K562 (cell line): Measurements from ENCODE around the gene MYO7A. TPM values are rescaled to one million over a fixed set of nuclear protein-coding genes. Genes with fewer than 3 reads are reported as not detected.

Experiments
- ATAC-seq: fragments of 200-7000 bp; cut with Tn5 transposase; 3 replicates; pipeline ENCODE4 v1.9.1; 2020; ENCODE audit warnings: moderate library complexity
- BruUV-seq: library from RNA; stranded (reverse); fragments of 400-500 nt; replicated peaks from 2 replicates; lab custom pipeline; 2021; lab: Mats Ljungman, UMichigan
- CTCF ChIA-PET: fragments of 300-600 bp; formaldehyde crosslinking; extraction: SDS; loops from one replicate; lab custom pipeline; 2021; ENCODE audit warnings: low intra/inter-chr PET ratio; lab: Yijun Ruan, JAX
- POLR2A ChIA-PET: fragments of 300-600, 350-650 bp; sonication (Branson Sonifier 250); formaldehyde crosslinking; extraction: SDS; loops from one replicate; lab custom pipeline; 2021; ENCODE audit warnings: antibody characterized with exemption, inconsistent platforms; lab: Yijun Ruan, JAX
- DNase-seq, 4 experiments: peaks; one replicate each; pipeline versions ENCODE4 v3.0.0 to v3.0.0-alpha.2; 2011 to 2018; ENCODE audit warnings: low spot score in 3 of 4, mixed read lengths in 3 of 4; ENCODE audit errors: extremely low read depth in 1 of 4
- FAIRE-seq: peaks from 2 replicates; lab custom pipeline; 2011; peaks lifted over from hg19 to GRCh38; lab: Jason Lieb, UNC
- H2AFZ ChIP-seq: 2 replicates; pipeline ENCODE4 v1.6.0; 2011; ENCODE audit warnings: low read depth, low read length, control low read depth, inconsistent platforms
- H3K27ac ChIP-seq: fragments of 200-600 bp; 3 replicates; pipeline ENCODE4 v1.8.0; 2011; ENCODE audit warnings: low read depth, mild to moderate bottlenecking, control low read depth, inconsistent platforms, low read length, moderate library complexity, mixed read lengths; ENCODE audit errors: extremely low read depth
- H3K27me3 ChIP-seq, 2 experiments: fragments of 300-600 bp in 1 of 2; 2 replicates in 1 of 2; 3 replicates in 1 of 2; pipeline versions ENCODE4 v1.6.0 to v1.8.0; 2011; ENCODE audit warnings: inconsistent platforms in 2 of 2, low read length in 2 of 2, mild to moderate bottlenecking in 1 of 2, mixed read lengths in 1 of 2, moderate library complexity in 1 of 2; ENCODE audit not compliant: control insufficient read depth in 2 of 2, insufficient read depth in 2 of 2
- H3K36me3 ChIP-seq: fragments of 300-600 bp; 3 replicates; pipeline ENCODE4 v1.8.0; 2011; ENCODE audit warnings: mild to moderate bottlenecking, low read length, inconsistent platforms; ENCODE audit not compliant: control insufficient read depth, insufficient read depth
- H3K4me1 ChIP-seq, 2 experiments: fragments of 200-600 bp in 1 of 2; replicated peaks in 1 of 2; 2 replicates in 1 of 2; 3 replicates in 1 of 2; pipeline versions ENCODE4 v1.5.1 to v1.8.0; 2011; ENCODE audit warnings: inconsistent platforms in 2 of 2, low read length in 2 of 2, mild to moderate bottlenecking in 1 of 2, mixed read lengths in 1 of 2, moderate library complexity in 1 of 2; ENCODE audit not compliant: control insufficient read depth in 2 of 2, insufficient read depth in 2 of 2
- H3K4me2 ChIP-seq: 2 replicates; pipeline ENCODE4 v1.6.1; 2011; ENCODE audit warnings: low read length, control low read depth, inconsistent platforms, mixed read lengths; ENCODE audit not compliant: insufficient read depth
- H3K4me3 ChIP-seq: fragments of 200-600 bp; sonication (generic), shearing (Covaris generic); 2 replicates; pipeline ENCODE4 v1.5.1; 2016; ENCODE audit warnings: control low read depth, inconsistent platforms
- H3K79me2 ChIP-seq: fragments of 200-600 bp; 3 replicates; pipeline ENCODE4 v1.8.0; 2011; ENCODE audit warnings: low read length, inconsistent platforms; ENCODE audit not compliant: control insufficient read depth, insufficient read depth
- H3K9ac ChIP-seq, 2 experiments: 2 replicates each; pipeline versions ENCODE4 v1.6.0 to v1.6.1; 2011; ENCODE audit warnings: low read depth in 2 of 2, low read length in 2 of 2, control low read depth in 1 of 2, inconsistent platforms in 1 of 2, mild to moderate bottlenecking in 1 of 2, mixed read lengths in 1 of 2; ENCODE audit not compliant: insufficient read depth in 1 of 2
- H3K9me1 ChIP-seq: one replicate; pipeline ENCODE4 v1.6.0; 2011; ENCODE audit warnings: inconsistent platforms, mild to moderate bottlenecking, low read length, moderate library complexity; ENCODE audit not compliant: control insufficient read depth, insufficient read depth
- H3K9me3 ChIP-seq: replicated peaks from 2 replicates; pipeline ENCODE4 v1.5.1; 2011; ENCODE audit warnings: low read depth, low read length, inconsistent platforms; ENCODE audit not compliant: control insufficient read depth, insufficient read depth
- H4K20me1 ChIP-seq: replicated peaks from 2 replicates; pipeline ENCODE4 v1.6.1; 2011; ENCODE audit warnings: low read length, inconsistent platforms, mixed read lengths; ENCODE audit not compliant: control insufficient read depth, insufficient read depth
- MCM2 ChIP-seq: fragments of 450-650 bp; IDR thresholded peaks from 2 replicates; pipeline ENCODE4 v1.6.1; 2017; ENCODE audit warnings: low read depth, mild to moderate bottlenecking
- PTRF ChIP-seq: fragments of 450-650 bp; IDR thresholded peaks from 2 replicates; pipeline ENCODE4 v1.6.1; 2016; ENCODE audit warnings: mild to moderate bottlenecking, missing genetic modification characterization, missing compliant biosample characterization
- TRIM24 ChIP-seq, 2 experiments: fragments of 450-650 bp; IDR thresholded peaks; 2 replicates each; pipeline ENCODE4 v1.6.1; 2016
- ZNF134 ChIP-seq: fragments of 250-450 bp; sonication (Bioruptor Pico); conservative IDR thresholded peaks from 2 replicates; pipeline ENCODE4 v1.4.0; 2020
- WGBS: fragments of 100-300 bp; shearing (Covaris generic); methylation state at CpG from one replicate; pipeline ENCODE4 v1.1.6; 2016; ENCODE audit warnings: low coverage, mixed read lengths; ENCODE audit not compliant: insufficient coverage; ENCODE audit errors: missing lambda C conversion rate; 5-methylcytosine and 5-hydroxymethylcytosine counted together
- in situ Hi-C: fragments of 300-500 bp; cut with MboI; formaldehyde crosslinking; loops from 4 replicates; pipeline ENCODE4 v1.15.0; 2018; ENCODE audit warnings: inconsistent platforms, mixed read lengths
- intact Hi-C: fragments of 100-400 bp; cut with micrococcal nuclease; formaldehyde crosslinking; loops from 2 replicates; pipeline ENCODE4 v1.14.2; 2022
- polyA plus RNA-seq, 8 experiments: library from polyadenylated mRNA; depleted of rRNA in 4 of 8; stranded (reverse) in 5 of 8; unstranded in 3 of 8; fragments of >200 nt; fragmentation: Nextera tagmentation in 2 of 8; fragmentation: Illumina TruSeq in 1 of 8; extraction: Ambion mirVana in 2 of 8; extraction: Trizol in 1 of 8; gene quantifications; 2 replicates each; pipeline versions ENCODE4 v1.2.1 to v1.2.3, GENCODE V29; 2011 to 2014; ENCODE audit warnings: inconsistent platforms in 1 of 8, missing spikeins in 1 of 8
- total RNA-seq, 7 experiments: library from RNA; depleted of rRNA in 6 of 7; stranded (reverse); fragments of >200 nt in 6 of 7; fragmentation: Illumina TruSeq in 2 of 7; extraction: Trizol in 2 of 7; gene quantifications; 2 replicates each; pipeline versions ENCODE4 v1.2.1 to v1.2.3, GENCODE V29; 2011 to 2021; ENCODE audit warnings: low replicate concordance in 1 of 7
- TF ChIP-seq, protein P1 (sequence below), 2 experiments: fragments of 250-450 bp in 1 of 2; fragments of 450-650 bp in 1 of 2; sonication (Bioruptor Pico) in 1 of 2; IDR thresholded peaks; 2 replicates each; pipeline versions ENCODE4 v1.6.1 to v1.8.0; 2016 to 2021; ENCODE audit warnings: mild to moderate bottlenecking in 2 of 2, moderate library complexity in 2 of 2, missing compliant biosample characterization in 1 of 2, missing genetic modification characterization in 1 of 2
- TF ChIP-seq, protein P2 (sequence below), 2 experiments: fragments of 450-650 bp; formaldehyde crosslinking in 1 of 2; IDR thresholded peaks; 2 replicates each; pipeline versions ENCODE4 v1.4.0 to v1.6.1; 2014 to 2020; ENCODE audit warnings: mild to moderate bottlenecking in 2 of 2, borderline replicate concordance in 1 of 2, low read depth in 1 of 2

The MYO7A gene
- total and polyA plus RNA-seq, 9 of the 15 experiments (the other 6 are each of a cell fraction or from before 2014, with no cell fraction given): 0.01 to 0.11 (median 0.07) TPM; not detected in 1

DNA sequence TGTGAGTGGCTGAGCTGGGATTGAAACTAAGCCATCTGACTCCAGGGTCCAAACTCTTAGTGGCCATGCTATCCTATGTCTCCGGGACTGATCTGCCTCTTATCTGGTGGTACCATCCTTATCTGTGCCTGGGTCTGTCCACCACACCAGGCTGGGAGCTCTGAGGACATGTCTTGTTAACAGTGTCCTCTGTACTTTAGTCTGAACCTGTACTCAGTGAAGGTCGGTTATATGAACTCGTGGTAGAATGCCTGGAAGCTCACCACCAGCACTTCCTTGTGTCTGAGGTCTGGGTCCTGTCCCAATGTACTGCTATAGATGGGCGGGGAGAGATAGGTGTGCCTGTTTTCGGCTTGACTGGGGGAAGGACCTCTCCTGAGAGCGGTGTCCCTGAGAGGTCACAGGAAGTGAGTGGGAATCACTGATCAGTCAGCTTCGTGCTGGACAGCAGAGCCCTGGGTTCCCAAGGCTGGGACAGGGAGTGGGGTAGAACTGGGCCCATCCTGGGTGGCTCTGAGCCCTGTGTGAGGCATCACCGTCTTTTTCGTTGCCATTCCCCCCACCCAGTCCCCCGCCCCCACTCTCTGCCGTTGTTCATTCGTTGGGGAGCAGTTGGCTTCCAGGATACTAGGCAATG, 8.9 kb downstream of the MYO7A start:
- TF ChIP-seq TRIM24 (IDR thresholded peaks at IDR 0.05) (no peak), ZNF134 (no peak), MCM2 (no peak), PTRF (tag) (no peak)
- TF ChIP-seq, protein P1, sequence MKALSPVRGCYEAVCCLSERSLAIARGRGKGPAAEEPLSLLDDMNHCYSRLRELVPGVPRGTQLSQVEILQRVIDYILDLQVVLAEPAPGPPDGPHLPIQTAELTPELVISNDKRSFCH (CRISPR knock-in tag; IDR thresholded peaks at IDR 0.05): no peak
- TF ChIP-seq, protein P1 (tag; IDR thresholded peaks at IDR 0.05): peak; percentile 2; the same call in 1 of the 2 replicates
- TF ChIP-seq, protein P2, sequence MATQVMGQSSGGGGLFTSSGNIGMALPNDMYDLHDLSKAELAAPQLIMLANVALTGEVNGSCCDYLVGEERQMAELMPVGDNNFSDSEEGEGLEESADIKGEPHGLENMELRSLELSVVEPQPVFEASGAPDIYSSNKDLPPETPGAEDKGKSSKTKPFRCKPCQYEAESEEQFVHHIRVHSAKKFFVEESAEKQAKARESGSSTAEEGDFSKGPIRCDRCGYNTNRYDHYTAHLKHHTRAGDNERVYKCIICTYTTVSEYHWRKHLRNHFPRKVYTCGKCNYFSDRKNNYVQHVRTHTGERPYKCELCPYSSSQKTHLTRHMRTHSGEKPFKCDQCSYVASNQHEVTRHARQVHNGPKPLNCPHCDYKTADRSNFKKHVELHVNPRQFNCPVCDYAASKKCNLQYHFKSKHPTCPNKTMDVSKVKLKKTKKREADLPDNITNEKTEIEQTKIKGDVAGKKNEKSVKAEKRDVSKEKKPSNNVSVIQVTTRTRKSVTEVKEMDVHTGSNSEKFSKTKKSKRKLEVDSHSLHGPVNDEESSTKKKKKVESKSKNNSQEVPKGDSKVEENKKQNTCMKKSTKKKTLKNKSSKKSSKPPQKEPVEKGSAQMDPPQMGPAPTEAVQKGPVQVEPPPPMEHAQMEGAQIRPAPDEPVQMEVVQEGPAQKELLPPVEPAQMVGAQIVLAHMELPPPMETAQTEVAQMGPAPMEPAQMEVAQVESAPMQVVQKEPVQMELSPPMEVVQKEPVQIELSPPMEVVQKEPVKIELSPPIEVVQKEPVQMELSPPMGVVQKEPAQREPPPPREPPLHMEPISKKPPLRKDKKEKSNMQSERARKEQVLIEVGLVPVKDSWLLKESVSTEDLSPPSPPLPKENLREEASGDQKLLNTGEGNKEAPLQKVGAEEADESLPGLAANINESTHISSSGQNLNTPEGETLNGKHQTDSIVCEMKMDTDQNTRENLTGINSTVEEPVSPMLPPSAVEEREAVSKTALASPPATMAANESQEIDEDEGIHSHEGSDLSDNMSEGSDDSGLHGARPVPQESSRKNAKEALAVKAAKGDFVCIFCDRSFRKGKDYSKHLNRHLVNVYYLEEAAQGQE (IDR thresholded peaks at IDR 0.05; ENCODE audit: borderline replicate concordance): peak; percentile 50
- TF ChIP-seq, protein P2 (CRISPR knock-in tag; IDR thresholded peaks at IDR 0.05; ENCODE audit: low read depth): no peak
- no peaks in the 10 kb centered on the region for H3K79me2 ChIP-seq
- H3K4me2 ChIP-seq: no peak overlapping the region
- no peak overlapping the region for H2AFZ ChIP-seq
- intact Hi-C loops: no loop called here
- H4K20me1 ChIP-seq: 0 out of 2 replicates have a peak, but pooled peaks cover 5% of the 10 kb centered on the region
- BruUV-seq: no TSS peak
- no peaks in the 10 kb centered on the region for H3K9me1 ChIP-seq
- no peak for DNase-seq
- H3K27me3 ChIP-seq: peaks cover 13 to 39% of the 10 kb centered on the region in 2 experiments; a peak in 3 of 5 replicates
- peaks cover 0 to 7% of the 10 kb centered on the region in 2 experiments; a peak in 2 of 5 replicates for H3K4me1 ChIP-seq
- in situ Hi-C loops: no loop called here
- no peak overlapping the region for H3K27ac ChIP-seq
- CTCF ChIA-PET: no interaction called here
- no peaks in the 10 kb centered on the region for H3K36me3 ChIP-seq
- ATAC-seq: no peak; the same call in none of the 3 replicates
- H3K9me3 ChIP-seq: no peaks in the 10 kb centered on the region
- no peak overlapping the region for H3K9ac ChIP-seq
- H3K4me3 ChIP-seq: no peak overlapping the region
- POLR2A ChIA-PET: interaction anchor here (0.6 to 0.7 kb wide), 2 partner anchors 12 to 403 kb away, joined by 3 to 4 read pairs; no protein-coding TSS in a partner anchor
- no peak for FAIRE-seq
- 0% methylated on average over 10 of the region's 12 CpGs for WGBS
